Measurements from ENCODE around the gene MYL1. TPM values are rescaled to one million over a fixed set of nuclear protein-coding genes. Genes with fewer than 3 reads are reported as not detected.
A peak's percentile ranks its signal among the peaks of the same experiment; 100 is the strongest.

MYL1 gene
- total RNA-seq, 1 experiment from 2014 or later, result not detected

- Mint-ChIP-seq H3K4me3 (no peak overlapping the region), H3K9me3 (no peaks in the 10 kb centered on the region; the same call in 1 of the 2 replicates), H3K27ac (no peak overlapping the region; the same call in 1 of the 2 replicates), H3K4me1 (peaks cover 6% of the 10 kb centered on the region), H3K27me3 (ENCODE audit: low read depth) (no peaks in the 10 kb centered on the region), H3K36me3 (no peaks in the 10 kb centered on the region)
- ChIA-PET CTCF (no interaction called here), POLR2A (no interaction called here)
- no peak for TF ChIP-seq ETV6 (CRISPR knock-in tag; IDR thresholded peaks at IDR 0.05)
- TF ChIP-seq SP1 (CRISPR knock-in tag; conservative IDR thresholded peaks at IDR 0.05), result no peak
- no peak for TF ChIP-seq NR3C1 (CRISPR knock-in tag; conservative IDR thresholded peaks at IDR 0.05; ENCODE audit: low read depth)
- no peak for TF ChIP-seq ZSCAN18 (CRISPR knock-in tag; IDR thresholded peaks at IDR 0.05)
- no peak for TF ChIP-seq ELF4 (CRISPR knock-in tag; IDR thresholded peaks at IDR 0.05; ENCODE audit: low read depth)
- no peak for TF ChIP-seq ERG (CRISPR knock-in tag; IDR thresholded peaks at IDR 0.05)
- no peak for TF ChIP-seq ZNF317 (CRISPR knock-in tag; IDR thresholded peaks at IDR 0.05; ENCODE audit: borderline replicate concordance, low read depth)
- TF ChIP-seq ZNF532 (CRISPR knock-in tag; IDR thresholded peaks at IDR 0.05; ENCODE audit: borderline replicate concordance), result no peak
- no peak for TF ChIP-seq STAT6 (CRISPR knock-in tag; conservative IDR thresholded peaks at IDR 0.05; ENCODE audit: low read depth)
- no peak for TF ChIP-seq ZNF671 (CRISPR knock-in tag; IDR thresholded peaks at IDR 0.05)
- TF ChIP-seq CBFB (CRISPR knock-in tag; IDR thresholded peaks at IDR 0.05; ENCODE audit: low read depth), result no peak
- TF ChIP-seq IRF2 (CRISPR knock-in tag; IDR thresholded peaks at IDR 0.05; ENCODE audit: borderline replicate concordance, low read depth), result no peak
- TF ChIP-seq ZMAT4 (CRISPR knock-in tag; IDR thresholded peaks at IDR 0.05), result no peak
- TF ChIP-seq ZNF423 (CRISPR knock-in tag; IDR thresholded peaks at IDR 0.05), result no peak
- TF ChIP-seq PREB (CRISPR knock-in tag; IDR thresholded peaks at IDR 0.05; ENCODE audit: borderline replicate concordance), result no peak
- no peak for TF ChIP-seq ATF6 (CRISPR knock-in tag; IDR thresholded peaks at IDR 0.05)
- no peak for TF ChIP-seq PRRX2 (CRISPR knock-in tag; IDR thresholded peaks at IDR 0.05)
- peak; percentile 65 for ATAC-seq
- no peak for DNase-seq (ENCODE audit: low spot score)
These were observed 62.0 kb downstream of the MYL1 start for GRCh38 chr2:210252699-210253606.

Data from WTC11 (cell line).